ENCODE results near the gene ATP1A3.

The ATP1A3 gene

DNA sequence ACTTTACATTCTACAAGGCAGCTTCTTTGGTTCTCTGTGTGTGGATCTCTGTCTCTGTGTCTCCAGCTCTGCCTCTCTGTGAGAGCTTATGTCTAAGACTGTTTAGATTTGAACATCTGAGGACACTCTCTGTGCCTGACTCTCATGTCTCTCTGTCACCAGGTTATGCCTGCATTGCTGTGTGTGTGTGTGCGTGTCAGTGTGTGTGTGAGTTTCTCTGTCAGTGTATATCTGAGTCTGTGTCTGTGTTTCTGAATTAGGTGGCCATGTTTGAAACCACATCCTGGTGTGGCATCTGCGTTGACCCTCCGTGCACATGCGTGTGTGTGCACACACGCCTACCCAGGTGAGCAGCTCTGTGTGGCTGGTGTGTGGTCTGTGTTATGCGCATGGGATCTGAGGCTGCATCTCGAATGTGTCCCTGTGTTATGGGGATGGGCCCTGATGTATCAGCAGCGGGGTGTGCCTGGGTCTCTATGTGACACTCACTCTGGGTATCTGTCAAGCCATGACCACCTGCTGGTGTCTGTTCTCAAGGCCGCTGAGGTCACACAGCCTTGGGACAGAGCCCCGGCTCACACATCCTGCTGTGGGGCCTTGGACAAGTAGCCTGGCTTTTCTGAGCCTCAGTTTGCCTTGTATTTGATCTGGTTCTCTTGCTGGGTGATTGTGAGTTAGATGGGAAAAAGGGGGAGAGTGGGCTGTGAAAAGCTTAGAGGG, 6.7 kb downstream of the ATP1A3 start:
- no peak for DNase-seq (ENCODE audit: low read depth in 1 of 2, low spot score in 1 of 2)

DNA sequence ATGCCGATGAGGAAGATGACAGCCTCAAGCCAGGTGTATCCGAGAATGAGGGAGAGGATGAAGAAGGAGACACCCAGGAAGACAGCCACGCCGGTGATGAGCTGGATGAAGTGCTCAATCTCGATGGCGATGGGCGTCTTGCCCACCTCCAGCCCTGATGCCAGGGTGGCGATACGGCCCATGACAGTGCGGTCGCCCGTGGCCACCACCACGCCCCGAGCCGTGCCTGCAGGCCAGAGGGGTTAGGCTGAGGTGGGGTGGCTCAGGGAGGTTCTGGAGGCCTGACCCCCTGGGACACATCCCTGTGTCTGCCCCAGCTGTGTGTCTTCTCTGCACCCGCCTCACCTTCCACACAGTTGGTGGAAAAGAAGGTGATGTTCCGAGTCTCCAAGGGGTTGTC, 9.1 kb downstream of the ATP1A3 start:
- no peak for DNase-seq (ENCODE audit: low read depth in 1 of 2, low spot score in 1 of 2)

DNA sequence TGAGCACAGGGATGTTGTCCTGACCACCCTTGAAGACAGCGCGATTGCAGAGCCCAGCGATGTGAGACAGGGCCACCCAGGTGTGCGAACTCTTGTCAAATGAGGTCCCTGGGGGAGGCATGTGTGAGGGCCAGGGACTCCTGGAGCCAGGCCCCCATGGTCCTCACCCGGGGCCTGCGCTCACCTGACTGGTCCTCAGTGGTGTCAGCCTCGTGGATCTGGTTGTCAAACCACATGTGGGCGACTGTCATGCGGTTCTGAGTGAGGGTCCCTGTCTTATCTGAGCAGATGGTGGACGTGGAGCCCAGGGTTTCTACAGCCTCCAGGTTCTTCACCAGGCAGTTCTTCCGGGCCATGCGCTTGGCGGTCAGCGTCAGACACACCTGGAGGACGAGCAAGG, 12.3 kb downstream of the ATP1A3 start:
- DNase-seq (ENCODE audit: low read depth in 1 of 2, low spot score in 1 of 2) = no peak

DNA sequence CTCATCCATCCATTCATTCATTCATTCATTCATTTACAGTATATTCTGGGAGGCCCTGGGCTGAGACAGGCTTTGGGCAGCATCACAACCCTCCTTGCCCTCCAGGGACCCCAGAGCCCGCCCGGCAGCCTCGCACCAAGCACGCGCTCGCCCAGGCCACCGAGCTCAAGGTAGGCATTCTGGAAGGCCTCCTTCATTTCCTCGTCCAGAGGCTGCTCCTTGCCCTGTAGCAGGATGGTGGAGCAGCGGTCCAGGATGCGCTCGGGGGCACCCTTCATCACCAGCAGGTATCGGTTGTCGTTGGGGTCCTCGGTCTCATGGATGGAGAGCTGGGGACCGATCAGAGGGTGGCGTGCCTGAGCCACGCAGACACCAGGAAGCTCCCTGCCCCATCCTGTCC, 15.6 kb downstream of the ATP1A3 start:
- no peak for DNase-seq (ENCODE audit: low read depth in 1 of 2, low spot score in 1 of 2)

DNA sequence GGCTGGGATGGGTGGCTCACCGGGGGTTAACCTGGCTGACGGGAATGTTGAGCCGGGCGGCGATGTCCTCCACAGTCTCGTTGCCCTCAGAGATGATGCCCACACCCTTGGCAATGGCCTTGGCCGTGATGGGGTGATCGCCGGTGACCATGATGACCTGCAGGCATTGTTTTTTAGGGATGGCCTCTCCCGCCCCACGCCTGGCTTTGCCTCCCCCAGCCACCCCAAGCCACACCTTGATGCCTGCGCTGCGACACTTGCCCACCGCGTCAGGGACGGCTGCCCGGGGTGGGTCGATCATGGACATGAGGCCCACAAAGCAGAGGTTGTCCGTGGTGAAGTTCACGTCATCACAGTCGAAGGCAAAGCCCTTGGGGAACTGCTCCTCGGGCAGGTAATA, 16.1 kb downstream of the ATP1A3 start:
- no peak for DNase-seq (ENCODE audit: low read depth in 1 of 2, low spot score in 1 of 2)

DNA sequence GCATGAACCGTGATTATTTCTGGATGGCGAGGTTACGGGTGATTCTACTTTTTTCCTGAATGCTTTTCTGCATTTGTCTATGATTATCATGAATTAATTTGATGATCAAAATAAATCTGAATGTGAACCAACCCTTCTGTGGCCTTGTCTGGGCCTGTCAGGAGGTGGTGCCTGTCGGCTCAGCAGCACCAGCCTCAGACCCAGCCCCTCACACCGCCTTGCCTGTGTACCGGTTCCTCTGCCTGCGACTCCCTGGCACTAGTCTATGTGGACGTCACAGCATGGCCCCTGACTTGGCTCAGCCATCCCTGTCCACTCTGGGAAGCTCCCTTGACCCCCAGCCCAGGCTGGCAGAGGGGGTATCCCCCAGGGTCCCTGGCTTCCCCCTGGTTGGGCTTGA, 19.4 kb downstream of the ATP1A3 start:
- no peak for DNase-seq (ENCODE audit: low read depth in 1 of 2, low spot score in 1 of 2)

DNA sequence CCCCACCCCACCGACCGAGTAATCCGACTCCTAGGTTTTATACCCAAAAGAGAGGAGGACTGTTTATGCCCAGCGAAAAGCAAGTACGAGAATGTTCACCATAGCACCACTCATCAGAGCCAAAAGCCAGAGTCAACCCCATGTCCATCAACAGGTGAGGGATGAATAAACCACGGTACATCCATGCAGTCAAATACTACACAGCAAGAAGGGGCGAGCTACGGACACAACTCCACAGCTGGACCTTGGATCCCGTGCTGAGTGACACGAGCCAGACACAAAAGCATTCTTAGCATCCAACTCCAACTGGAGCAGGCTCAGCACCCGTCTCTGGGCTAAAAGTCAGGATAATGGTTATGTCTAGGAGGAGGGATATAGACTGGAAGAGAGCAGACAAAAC, 22.7 kb downstream of the ATP1A3 start:
- no peak for DNase-seq (ENCODE audit: low read depth in 1 of 2, low spot score in 1 of 2)

DNA sequence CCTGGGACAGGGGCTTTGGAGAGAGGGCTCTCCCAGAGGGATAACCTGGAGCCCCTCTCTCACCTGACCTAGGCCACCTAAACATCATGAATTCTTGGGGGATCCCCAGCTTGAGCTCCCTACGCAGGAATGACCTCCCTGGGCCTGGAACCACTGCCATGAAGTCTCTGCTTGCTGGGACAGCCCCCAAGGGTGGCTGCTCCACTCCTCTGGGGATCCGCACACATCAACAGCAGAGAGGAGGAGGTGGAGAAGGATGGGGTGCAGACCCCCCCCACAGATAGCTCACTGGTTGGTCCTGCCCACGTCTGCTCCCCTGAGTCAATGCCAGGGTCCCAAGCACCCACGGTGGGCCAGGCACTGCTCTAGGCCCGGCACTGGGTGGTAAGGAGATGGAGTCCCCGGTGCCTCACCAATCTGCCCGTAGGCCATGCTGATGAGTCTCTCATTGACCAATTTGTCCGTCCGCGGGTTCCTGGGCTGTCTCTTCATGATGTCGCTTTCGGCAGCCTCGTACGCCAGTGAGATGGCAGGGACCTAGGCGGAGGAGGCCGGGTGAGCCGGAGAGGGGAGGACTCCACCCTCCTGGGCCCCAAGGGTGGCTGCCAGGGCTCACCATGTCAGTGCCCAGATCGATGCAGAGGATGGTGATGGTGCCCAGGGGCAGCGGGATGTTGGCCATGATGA, 24.1 kb downstream of the ATP1A3 start:
- no peak for DNase-seq (ENCODE audit: low read depth in 1 of 2, low spot score in 1 of 2)

DNA sequence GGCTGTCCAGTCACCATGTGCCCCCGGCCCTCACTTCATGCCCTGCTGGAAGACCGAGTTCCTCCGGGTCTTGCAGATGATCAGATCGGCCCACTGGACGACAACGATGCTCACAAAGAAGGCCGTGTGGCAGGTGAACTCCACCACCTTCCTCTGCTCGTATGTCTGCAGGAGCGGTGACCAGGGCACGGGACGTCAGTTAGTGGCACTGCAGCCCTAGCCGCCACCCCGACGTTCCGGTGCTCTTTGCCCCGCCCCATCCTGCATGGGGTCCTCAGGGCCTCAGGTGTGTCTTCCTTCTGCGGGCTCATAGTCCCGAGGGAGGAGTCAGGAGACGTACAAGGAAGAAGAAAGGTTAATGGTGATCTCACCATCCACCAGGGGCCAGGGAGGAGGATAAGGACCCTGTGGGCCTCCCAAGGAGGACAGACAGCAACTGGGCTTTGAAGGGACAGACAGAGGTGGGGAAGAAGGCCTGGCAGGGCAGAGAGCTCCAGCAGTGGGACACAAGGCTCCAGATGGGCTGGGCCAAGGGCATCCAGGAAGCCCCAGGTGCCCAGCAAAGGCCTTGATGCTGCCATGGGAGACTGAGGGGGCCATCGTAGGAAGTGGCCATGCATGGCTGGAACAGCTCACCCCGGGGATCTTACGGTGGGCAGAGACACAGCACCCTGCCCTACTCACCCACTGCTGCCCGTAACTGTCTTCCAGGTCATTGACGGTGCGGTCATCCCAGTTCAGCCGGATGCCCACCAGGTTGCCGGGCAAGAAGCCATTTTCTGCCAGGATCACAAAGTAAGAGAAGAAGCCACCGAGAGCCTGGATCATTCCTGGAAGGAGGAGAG, 25.1 kb downstream of the ATP1A3 start:
- no peak for DNase-seq (ENCODE audit: low read depth in 1 of 2, low spot score in 1 of 2)

DNA sequence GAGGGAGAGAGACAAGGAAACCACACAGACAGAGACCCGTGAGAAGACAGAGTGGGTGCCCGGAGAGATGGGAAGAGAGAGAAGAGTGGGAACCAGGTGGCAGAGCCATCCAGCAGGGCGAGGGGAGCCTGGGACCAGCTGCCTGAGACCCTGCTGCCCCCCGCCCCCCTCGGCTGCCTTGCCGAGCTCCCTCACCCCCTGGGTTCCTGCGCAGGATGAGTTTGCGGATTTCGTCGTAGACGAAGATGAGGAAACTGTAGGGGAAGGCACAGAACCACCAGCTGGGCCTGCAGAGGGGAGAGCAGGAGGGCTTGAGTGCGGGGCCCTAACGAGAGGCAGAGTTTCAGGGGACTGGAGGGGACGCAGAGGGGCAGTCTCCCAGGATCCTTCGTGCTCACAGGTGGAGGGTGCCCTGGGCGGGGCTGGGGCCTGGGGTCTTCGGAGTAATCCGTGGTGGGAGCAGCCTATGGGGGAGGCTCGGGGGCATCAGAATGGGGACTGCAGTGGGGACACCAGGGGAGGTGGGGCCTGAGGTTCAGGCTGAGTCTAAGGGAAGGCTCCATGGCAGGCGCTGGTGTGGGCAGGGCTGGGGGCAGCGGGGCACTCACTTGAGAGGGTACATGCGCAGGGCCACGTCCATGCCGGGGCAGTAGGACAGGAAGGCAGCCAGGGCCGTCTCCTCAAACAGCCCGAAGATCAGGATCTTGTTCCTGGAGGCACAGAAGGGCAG, 26.8 kb downstream of the ATP1A3 start:
- no peak for DNase-seq (ENCODE audit: low read depth in 1 of 2, low spot score in 1 of 2)

DNA sequence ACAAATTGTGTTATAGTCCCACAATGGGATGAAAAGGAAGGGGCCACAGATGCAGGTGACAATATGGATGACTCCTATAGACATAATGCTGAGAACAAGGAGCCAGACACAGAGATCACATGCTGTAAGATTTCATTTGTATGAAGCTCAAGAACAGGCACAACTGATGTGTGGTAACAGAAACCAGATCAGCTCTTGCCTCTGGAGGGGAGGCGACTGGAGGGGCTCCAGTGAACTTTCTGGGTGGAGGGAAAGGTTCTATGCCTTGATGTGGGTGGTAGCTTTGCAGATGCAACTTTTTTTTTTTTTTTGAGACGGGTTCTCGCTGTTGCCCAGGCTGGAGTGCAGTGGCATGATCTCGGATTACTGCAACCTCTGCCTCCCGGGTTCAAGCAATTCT, 28.9 kb downstream of the ATP1A3 start:
- DNase-seq (ENCODE audit: low read depth in 1 of 2, low spot score in 1 of 2) = no peak

DNA sequence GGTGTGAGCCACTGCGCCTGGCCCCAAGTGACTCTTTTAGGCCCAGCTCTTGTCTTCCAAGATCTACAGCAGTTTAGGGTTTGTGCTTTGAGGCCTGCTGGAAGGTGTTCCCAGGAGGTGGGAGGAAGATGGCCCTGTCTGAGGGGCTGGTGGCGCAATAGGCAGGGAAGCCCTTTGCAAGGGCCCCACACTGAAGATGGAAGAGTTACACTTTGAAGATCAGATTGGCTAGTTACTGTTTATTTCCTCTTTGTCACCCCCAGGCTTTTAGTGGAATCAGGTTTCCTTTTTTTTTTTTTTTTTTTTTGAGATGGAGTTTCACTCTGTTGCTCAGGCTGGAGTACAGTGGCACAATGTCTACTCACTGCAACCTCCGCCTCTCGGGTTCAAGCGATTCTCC, 33.1 kb downstream of the ATP1A3 start:
- no peak for DNase-seq (ENCODE audit: low read depth in 1 of 2, low spot score in 1 of 2)

DNA sequence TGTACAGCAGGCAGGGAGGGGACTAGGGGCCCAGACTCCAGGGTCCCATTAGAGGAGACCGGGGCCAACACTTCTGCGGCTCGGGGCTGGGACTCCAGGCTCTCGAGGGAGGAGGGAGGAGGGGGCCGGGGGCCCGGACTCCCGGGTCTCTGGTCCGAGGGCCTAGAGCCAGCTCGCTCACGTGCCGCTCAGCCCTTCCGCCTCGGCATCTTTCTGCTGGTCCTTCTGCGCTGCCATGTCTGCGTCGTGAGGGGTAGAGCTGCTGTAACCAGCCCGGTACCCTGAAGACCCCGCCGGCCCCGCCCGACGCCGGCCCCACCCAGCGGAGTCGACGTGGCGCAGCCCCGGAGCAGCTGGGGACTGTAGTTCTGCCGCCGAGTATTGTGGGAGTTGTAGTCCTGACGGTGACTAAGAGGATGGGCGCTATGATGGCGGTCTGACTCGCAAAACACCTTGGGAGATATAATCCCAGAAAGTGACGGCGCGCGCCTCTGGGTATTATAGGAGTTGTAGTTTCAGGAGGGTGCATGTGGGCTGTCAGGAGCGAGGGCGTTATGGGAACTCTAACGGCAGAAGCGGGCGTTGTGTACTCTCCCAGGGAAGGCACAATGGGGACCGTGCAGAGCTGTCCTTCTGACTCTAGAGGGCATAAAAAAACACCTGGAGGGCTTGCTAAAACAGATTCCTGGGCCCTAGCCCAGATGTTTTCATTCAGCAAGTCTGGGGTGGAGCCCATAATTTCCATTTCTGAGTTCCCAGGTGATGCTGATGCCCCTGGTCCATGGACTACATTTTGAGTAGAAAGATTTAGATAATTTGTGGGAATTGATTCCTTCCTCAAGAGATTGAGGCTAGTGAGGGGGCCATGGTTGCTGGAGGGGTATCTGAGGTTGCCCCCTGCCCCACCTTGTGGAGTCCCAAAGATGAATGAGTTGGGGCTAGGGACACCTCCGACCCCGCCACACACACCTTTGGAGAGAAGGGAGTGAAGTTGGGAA, 34.7 kb downstream of the ATP1A3 start, which contains the start of gene RABAC1:
Gene RABAC1 (minus strand): TSS at position 266 of the 998 bp plus-strand sequence. CDS start 29 bp downstream, at position 237.
- peak; percentile 75 to 83 for DNase-seq (ENCODE audit: low read depth in 1 of 2, low spot score in 1 of 2)

DNA sequence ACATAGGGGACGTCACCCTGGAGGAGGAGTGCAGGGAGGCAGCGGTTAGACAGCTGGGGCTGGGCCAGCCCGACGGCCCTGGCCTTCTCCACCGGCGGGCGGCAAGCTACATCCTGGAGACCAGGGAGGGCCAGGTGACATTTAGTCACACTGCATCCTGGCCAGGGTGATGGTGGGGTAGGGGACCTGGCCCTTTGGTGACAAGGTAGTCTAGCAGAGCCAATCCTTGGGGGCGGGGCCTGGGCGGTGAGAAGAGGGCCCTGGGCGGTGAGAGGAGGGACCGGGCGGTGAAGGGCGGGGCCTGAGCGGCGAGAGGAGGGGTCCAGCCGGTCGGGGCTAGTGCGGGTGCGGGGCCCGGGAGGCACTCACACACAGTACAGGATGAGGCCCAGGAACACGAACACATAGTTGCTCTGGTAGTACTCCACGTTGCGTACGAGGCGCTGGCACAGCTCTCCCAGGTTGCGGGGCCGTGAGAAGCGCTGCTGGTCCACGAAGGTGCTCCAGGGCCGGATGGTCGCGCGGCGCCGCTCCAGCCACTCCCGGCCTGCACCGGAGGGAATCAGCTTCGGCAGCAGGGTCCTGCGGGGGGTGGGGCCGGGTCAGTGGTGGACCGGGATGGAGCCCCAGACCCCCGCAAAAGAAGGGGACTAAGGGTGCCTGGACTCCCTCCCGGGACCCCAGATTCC, 35.5 kb downstream of the ATP1A3 start:
- DNase-seq (ENCODE audit: low read depth in 1 of 2, low spot score in 1 of 2) = peak; percentile 55 to 76

DNA sequence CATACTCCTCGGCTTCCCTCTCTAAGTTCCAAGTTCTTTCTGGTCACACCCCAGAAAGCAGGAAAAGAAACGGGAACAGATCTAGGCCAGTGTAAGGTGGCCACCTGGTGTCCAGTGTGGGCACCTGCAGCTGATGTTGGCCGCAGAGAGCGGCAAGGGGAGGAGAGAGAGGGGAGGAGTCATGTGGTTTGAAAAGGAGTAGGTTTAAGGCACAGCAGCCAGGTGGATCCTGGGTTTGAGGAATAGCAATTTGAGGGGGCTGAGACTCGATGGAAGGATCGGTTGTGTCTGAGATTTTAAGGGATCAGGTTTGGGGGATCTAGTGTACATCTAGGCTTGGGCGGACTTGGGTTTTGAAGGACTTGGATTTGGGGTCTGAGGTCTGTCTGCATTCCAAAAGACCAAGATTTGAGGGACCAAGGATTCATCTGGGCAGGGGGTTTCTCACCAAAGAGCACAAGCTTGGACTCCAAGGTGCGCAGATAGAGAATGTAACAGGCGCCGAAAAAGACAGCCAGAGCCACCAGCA, 36.1 kb downstream of the ATP1A3 start:
- no peak for DNase-seq (ENCODE audit: low read depth in 1 of 2, low spot score in 1 of 2)

DNA sequence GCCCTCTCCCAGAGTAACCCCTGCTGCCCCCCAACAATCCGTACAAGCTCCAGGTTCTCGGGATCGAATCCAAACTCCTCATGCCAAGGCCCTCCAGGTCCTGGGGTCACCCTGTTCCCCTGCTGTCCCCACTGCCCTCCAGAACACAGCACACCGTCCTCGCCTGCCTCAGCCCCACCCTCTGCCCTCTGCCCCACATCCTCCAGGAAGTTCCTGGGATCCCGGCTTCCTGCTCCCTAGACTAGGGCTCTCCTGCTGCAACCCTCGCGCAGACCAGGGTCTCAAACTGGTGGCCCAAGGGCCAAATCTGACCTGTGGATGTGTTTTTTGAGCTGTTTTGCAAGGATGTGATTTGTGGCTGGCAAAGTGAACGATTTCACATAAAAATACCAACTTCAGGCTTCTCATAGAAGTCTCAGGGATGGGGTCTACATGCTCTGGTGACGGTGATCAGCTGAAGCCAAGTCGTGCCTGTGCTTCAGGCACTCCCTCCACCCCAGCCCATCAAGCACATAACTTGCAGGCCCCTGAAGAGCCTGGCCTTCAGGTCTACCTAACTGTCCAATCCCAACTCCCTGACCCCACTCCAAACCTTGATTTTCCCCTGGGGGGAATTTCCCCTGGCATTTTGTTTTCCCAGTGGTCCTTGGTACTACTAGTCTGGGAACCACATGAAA, 36.7 kb downstream of the ATP1A3 start:
- DNase-seq (ENCODE audit: low read depth in 1 of 2, low spot score in 1 of 2) = no peak

DNA sequence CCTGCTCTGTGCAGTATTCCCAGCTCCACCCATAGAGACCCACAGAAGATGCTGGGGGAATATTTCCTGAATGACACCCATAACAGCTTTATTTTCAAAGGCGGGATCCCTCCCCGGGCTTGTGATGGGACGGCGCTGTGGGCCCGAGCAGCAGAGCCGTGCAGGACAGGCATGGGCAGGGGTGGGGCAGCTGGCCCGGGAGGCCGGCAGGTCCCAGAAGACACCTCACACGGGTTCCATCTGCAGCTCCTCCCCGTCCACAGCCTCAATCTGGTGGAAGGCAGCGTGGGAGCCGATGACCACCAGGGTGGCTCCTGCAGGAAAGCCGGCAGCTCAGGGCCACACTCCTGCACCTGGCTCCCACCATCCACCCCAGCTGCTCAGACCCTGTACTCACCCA, 37.4 kb downstream of the ATP1A3 start:
- DNase-seq (ENCODE audit: low read depth in 1 of 2, low spot score in 1 of 2) = no peak

DNA sequence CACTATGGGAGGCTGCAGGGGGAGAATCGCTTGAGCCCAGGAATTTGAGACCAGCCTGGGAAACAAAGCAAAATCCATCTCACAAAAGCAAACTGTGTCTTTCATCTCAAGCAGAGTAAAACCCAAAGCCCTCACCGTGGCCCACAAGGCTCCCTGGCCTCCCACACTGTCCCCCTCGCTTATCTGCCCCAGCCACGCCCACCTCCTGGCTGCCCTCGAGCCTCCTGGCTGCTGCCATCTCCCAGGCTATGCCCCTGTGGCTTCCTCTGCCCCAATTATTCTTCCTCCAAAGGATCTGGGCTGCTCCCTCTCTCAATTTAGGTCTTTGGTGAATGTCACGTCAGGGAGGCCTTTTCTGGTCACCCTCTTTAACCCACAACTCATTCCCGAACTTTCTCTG, 38.5 kb downstream of the ATP1A3 start:
- DNase-seq (ENCODE audit: low read depth in 1 of 2, low spot score in 1 of 2) = no peak
